Measurements from ENCODE around the gene PKNOX1.
"Not testable (repeated sequence)": the region's sequence is repeated elsewhere in the genome, so short reads cannot be mapped to it uniquely, and the experiment has no call there.

- not testable (repeated sequence) for TF ChIP-seq ESRRG, CSDC2, ZFP3 (CRISPR knock-in tag; IDR thresholded peaks at IDR 0.05)
- TF ChIP-seq, protein P1, sequence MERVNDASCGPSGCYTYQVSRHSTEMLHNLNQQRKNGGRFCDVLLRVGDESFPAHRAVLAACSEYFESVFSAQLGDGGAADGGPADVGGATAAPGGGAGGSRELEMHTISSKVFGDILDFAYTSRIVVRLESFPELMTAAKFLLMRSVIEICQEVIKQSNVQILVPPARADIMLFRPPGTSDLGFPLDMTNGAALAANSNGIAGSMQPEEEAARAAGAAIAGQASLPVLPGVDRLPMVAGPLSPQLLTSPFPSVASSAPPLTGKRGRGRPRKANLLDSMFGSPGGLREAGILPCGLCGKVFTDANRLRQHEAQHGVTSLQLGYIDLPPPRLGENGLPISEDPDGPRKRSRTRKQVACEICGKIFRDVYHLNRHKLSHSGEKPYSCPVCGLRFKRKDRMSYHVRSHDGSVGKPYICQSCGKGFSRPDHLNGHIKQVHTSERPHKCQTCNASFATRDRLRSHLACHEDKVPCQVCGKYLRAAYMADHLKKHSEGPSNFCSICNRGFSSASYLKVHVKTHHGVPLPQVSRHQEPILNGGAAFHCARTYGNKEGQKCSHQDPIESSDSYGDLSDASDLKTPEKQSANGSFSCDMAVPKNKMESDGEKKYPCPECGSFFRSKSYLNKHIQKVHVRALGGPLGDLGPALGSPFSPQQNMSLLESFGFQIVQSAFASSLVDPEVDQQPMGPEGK (CRISPR knock-in tag; IDR thresholded peaks at IDR 0.05; ENCODE audit: borderline replicate concordance) = not testable (repeated sequence)
These were observed 37.1 kb upstream of the PKNOX1 start for GRCh38 chr21:42937034-42937940.
